Measurements from ENCODE around the gene KRTAP10-7.
"Not testable (repeated sequence)": the region's sequence is repeated elsewhere in the genome, so short reads cannot be mapped to it uniquely, and the experiment has no call there.

KRTAP10-7 gene

GRCh38 chr21:44590897-44591800 lies 9.2 kb upstream of the KRTAP10-7 start:
- DNase-seq (ENCODE audit: low read depth) = not testable (repeated sequence)

- DNase-seq (ENCODE audit: low read depth) = not testable (repeated sequence)
These were observed 8.6 kb upstream of the KRTAP10-7 start for GRCh38 chr21:44591801-44592130.

GRCh38 chr21:44592446-44593311 lies 7.7 kb upstream of the KRTAP10-7 start, which contains the start of gene KRTAP10-6:
Gene KRTAP10-6 (minus strand): TSS chr21:44592505. CDS start chr21:44592484, 21 bp downstream.
- DNase-seq (ENCODE audit: low read depth) = no peak

- DNase-seq (ENCODE audit: low read depth) = no peak
These were observed 6.6 kb upstream of the KRTAP10-7 start for GRCh38 chr21:44593598-44594405.

GRCh38 chr21:44594406-44594916 lies 5.9 kb upstream of the KRTAP10-7 start:
- DNase-seq (ENCODE audit: low read depth) = no peak

GRCh38 chr21:44595524-44595923 lies 4.9 kb upstream of the KRTAP10-7 start:
- DNase-seq (ENCODE audit: low read depth) = no peak

- DNase-seq (ENCODE audit: low read depth) = no peak
These were observed 4.2 kb upstream of the KRTAP10-7 start for GRCh38 chr21:44596068-44596725.

GRCh38 chr21:44598061-44598460 lies 2.3 kb upstream of the KRTAP10-7 start:
- no peak for DNase-seq (ENCODE audit: low read depth)

- no peak for DNase-seq (ENCODE audit: low read depth)
These were observed 950 bp upstream of the KRTAP10-7 start for GRCh38 chr21:44599264-44600029.

- not testable (repeated sequence) for DNase-seq (ENCODE audit: low read depth)
These were observed 694 bp downstream of the KRTAP10-7 start for GRCh38 chr21:44601091-44601490.

GRCh38 chr21:44601596-44602462 lies 1.4 kb downstream of the KRTAP10-7 start:
- no peak for DNase-seq (ENCODE audit: low read depth)

GRCh38 chr21:44602463-44602850 lies 2.1 kb downstream of the KRTAP10-7 start:
- no peak for DNase-seq (ENCODE audit: low read depth)

GRCh38 chr21:44603109-44603875 lies 2.9 kb downstream of the KRTAP10-7 start:
- DNase-seq (ENCODE audit: low read depth) = no peak

GRCh38 chr21:44603911-44604310 lies 3.5 kb downstream of the KRTAP10-7 start:
- no peak for DNase-seq (ENCODE audit: low read depth)

GRCh38 chr21:44606495-44606894 lies 6.1 kb downstream of the KRTAP10-7 start:
- DNase-seq (ENCODE audit: low read depth) = no peak

GRCh38 chr21:44609193-44609592 lies 8.8 kb downstream of the KRTAP10-7 start:
- no peak for DNase-seq (ENCODE audit: low read depth)

- not testable (repeated sequence) for DNase-seq (ENCODE audit: low read depth)
These were observed 9.9 kb downstream of the KRTAP10-7 start for GRCh38 chr21:44610157-44610843.

- no peak for DNase-seq (ENCODE audit: low read depth)
These were observed 11.2 kb downstream of the KRTAP10-7 start for GRCh38 chr21:44611551-44611950.
